Activated CD4-positive, alpha-beta T cell treated with anti-CD3 and anti-CD28 coated beads, Interleukin-2, amount 50 U/mL, for 24 hours (primary cell): ENCODE results near the gene SF3B5.
"Not testable (repeated sequence)": the region's sequence is repeated elsewhere in the genome, so short reads cannot be mapped to it uniquely, and the experiment has no call there.

Experiments used
- DNase-seq, 2 donors: peaks; one replicate each; pipeline ENCODE4 v3.0.0-alpha.2; 2020; ENCODE audit warnings: low read depth in 1 of 2, low spot score in 1 of 2

Gene SF3B5

DNA sequence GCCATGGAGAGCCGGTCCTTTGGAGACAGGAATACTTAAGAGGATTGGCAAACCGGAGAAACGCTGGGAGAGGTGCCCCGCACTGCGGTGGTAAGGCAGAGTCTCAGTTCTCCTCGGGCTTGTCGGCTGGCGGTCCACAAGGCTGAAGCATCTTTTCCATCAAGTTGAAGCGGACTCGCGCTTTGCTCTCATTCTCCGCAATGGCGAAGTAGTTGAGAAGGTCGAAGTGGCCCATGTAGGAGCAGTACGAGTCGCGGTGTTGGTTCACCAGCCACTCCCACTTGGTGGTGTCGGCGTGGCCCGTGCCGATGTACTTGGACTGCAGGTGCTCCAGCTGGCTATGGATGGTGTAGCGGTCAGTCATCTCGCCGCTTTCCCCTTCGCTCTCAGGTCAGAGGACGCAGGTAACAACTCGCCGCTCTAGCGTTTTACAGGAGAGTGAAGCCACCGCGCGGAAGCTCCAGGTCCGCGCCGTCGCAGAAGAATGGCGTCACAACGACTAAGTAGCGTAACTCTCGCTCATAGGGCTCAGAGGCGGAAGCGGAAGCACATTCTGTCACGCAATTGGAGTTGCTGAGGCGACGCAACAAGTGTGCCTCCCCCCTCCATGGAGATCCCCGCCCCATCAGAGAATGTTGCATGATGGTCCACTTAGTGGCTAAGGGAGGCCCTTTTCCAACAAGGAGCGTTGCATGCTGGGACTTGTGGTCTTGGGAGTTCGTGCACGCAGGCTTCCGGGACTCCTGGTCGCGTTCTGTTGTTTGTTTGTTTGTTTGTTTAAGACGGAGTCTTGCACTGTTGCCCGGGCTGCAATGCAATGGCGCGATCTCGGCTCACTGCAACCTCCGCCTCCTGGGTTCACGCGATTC is at the start of gene SF3B5:
TSS of gene SF3B5 (minus strand) at position 440 of the 869 bp plus-strand sequence. CDS start at position 364, 76 bp downstream.
- DNase-seq = peak; percentile 88 to 96

- DNase-seq = no peak
Observed at GRCh38 chr6:144144996-144145395, 49.6 kb upstream of the SF3B5 start.

DNA sequence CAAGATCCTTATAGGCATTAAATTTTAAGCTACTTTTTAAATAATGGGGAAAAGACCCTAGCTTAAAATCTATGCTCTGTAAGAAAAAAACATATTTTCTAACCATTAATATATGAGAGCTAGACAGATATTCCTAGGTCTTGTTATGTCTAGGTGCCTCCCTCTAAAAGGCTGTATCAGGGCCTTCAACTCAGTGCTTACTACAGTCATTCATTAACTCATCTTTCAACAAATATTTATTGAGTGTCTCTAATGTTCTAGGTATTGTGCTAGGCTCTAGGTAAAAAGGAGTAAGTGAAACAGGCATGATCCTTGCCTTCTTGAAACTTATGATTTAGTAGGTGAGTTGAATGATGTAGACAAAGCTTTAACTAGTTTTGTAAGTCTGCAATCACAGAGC is 48.5 kb upstream of the SF3B5 start:
- no peak for DNase-seq

- no peak for DNase-seq
Observed at GRCh38 chr6:144143106-144143505, 47.7 kb upstream of the SF3B5 start.

- DNase-seq = no peak
Observed at GRCh38 chr6:144141470-144141869, 46.1 kb upstream of the SF3B5 start.

GRCh38 chr6:144140867-144141266 is 45.5 kb upstream of the SF3B5 start:
- no peak for DNase-seq

DNA sequence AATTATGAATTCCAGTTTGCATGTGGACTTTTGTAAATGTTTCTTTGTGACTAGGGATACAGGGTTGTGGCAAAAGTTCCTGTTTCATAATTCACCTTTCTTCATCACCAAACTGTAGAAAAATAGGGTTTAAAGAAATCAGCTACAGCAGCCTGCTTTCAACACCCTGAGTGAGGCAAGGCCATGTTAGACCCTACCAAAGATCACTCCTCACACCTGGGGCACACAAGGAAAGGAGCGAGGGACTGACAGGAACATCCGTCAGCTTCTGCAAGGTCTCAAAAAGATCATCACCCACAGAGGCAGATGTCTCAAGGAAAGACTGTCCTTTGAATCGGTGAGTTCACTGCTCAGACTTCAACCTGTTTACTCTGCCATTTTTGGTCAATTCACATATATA is 44.4 kb upstream of the SF3B5 start:
- DNase-seq = no peak

DNA sequence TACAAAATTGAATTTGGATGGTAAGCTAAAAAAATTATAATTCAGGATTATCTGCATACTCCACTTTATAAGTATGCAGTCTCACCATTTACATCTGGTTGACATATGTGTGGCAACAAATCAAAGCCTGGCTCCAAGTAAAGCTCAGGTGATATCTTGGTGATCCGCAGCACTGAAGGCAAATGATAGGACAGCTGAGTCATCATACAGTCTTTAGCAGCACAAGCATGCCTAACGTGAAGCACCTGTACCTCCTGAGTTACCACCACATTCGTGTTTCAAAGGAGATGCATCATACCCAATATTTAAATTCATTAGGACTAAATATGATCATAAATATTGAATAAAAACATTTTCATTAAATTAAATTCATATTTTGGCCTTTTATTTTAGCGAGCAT is 43.2 kb upstream of the SF3B5 start:
- no peak for DNase-seq

GRCh38 chr6:144134737-144135136 is 39.4 kb upstream of the SF3B5 start:
- no peak for DNase-seq

DNA sequence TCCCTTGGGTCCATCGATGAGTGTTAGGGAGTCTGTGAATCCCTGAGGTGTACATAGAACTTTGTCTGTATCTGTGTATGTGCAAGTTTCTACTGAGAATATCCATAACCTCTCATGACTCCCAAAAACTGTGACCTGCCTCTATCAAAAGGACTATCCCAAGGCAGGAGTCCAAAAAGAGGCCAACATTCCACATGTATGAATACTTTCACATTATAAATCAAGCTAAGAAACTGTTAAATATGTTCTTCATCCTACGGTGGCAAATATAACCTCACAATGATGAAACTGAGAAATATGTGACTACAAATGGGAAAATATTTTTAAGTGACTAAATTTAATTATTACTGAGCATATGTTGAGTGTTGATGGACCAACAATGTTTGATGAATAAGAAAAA is 38.8 kb upstream of the SF3B5 start:
- no peak for DNase-seq

DNA sequence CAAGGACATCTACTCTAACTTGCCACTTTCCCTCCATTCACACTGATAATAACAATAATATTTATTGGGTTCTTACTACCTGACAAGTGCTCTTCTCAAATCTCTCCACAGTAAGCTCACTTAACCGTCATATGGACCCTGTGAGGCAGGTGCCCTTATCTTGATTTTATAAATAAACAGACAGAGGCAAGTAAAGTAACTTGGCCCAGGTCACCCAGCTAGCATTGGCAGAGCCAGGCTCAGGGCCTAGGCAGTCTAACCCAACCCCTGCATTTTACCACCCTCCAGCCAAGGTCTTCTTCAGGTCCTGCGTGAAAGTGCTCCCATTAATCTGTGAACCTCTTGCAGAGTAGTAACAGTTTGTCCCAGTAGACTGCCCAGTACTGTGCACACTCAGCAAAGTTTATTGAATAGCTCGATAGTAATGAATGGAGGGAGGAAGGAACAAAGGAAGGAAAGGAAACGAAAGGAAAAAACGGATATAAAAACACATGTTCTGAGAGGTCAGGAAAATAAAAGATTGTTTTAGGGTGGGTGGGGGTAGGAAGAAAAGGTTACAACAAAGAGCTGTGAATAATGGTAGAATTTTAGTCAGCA is 38.0 kb upstream of the SF3B5 start:
- no peak for DNase-seq

- DNase-seq = not testable (repeated sequence)
Observed at GRCh38 chr6:144132167-144132690, 36.9 kb upstream of the SF3B5 start.

DNA sequence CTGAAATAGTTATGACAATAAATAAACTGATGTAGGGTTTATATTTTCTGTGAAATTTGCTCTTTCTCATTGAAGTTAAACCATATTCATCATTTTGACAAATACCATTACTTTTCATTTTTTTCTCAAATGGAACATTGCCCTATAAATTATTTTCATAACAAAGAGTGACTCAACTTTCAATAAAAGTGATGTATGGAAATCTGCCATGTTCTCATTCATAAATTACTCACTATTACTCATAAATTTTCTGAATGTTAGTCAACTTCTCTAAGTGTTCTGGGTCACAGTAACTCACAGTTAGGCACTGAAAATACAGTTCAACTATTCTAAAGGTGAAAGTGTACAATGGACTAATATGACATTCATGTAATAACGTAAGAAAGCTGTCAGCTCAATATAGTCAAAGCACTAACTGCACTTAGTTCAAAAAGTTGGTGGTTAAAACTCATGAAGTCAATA is 35.9 kb upstream of the SF3B5 start:
- DNase-seq = peak in 1 of 2 donors; percentile 10

DNA sequence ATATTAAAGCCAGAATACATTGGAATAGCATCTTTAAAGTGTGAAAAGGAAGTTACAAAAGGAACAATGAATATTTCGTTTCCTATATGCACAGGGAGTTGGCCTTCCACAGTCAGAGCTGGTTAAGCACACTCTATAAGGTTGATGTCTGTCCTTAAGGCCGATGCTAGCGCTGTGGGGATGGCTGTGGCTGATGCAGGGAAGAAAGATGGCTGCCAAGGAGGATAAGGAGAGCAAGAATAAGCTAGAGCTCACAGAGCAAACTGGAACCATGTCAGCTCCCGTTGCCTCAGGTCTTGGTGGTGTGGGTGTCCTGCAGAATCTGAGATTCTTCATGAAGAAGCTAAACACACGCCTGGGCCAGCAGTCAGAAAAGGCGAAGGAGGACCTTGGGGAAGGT is 34.1 kb upstream of the SF3B5 start:
- no peak for DNase-seq

DNA sequence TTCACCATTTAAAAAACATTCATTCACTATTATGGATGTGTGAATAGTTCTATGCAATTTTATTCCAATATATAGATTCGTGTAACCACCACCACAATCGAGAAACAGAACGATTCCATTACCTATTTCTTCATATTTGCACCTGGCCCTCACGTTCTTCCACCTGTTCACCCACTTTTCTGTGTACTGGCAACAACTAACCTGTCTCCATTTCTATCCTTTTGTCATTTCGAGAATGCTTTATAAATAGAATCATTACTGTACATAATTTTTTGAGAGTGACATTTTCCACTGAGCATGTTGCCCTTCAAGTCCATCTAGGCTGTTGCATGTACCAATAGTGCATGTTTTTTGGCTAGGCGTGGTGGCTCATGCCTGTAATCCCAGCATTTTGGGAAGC is 31.7 kb upstream of the SF3B5 start:
- no peak for DNase-seq

DNA sequence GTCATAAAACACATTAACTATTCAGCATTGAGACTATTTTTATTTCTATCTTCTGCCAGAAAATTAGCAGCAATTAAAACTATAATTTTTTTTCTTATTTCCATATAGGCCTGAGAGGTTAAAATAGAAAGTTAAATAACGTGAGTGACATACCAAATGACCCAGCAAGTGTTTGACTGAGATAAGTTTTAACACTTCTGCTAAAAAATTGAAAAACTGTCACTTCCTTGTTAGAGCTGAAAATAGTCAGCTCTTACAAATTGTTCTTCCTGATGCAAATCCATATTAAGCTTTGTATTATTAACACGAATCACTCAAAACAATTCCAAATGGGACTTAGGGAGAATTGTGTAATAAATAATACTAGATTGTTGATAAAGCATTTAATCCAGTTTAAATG is 28.5 kb upstream of the SF3B5 start:
- no peak for DNase-seq

- DNase-seq = no peak
Observed at GRCh38 chr6:144123421-144123820, 28.0 kb upstream of the SF3B5 start.

DNA sequence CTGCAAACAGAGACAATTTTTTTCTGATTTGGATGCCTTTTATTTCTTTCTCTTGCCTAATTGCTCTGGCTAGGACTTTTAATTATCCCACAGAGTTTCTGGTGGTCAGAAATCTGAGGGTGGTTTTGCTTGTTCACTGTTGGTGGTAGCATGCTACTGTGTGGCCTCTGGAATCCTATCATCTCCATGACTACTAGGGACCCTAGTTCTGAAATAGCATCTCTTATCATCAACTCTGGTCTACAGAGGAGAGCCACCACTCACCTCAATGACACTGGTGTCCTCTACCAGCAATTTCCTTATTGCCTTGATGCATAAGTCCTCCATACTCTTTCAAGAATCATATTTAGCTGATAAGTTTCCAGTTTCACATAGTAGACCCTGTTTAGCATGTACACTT is 27.5 kb upstream of the SF3B5 start:
- DNase-seq = no peak

GRCh38 chr6:144119376-144119775 is 24.0 kb upstream of the SF3B5 start:
- DNase-seq = no peak

GRCh38 chr6:144115219-144115618 is 19.8 kb upstream of the SF3B5 start:
- no peak for DNase-seq

DNA sequence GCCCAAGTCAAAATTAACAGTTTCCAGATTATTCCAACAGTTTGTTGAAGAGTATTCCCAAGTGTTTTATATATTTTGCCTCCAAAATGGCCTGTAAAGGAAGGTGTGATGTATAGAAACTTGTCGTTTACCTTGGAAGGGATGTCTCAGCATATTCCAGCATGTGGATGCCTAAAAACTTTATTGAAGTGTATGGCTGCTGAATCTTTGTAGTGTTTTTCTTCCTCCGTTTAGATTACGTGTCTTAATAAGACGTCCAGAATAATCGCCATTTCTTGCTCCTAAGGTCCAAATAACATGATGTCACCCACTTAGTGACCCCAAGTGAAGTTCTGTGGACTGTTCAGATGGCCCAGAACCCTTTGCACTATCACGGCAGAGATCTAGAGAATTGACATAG is 18.0 kb upstream of the SF3B5 start:
- no peak for DNase-seq

DNA sequence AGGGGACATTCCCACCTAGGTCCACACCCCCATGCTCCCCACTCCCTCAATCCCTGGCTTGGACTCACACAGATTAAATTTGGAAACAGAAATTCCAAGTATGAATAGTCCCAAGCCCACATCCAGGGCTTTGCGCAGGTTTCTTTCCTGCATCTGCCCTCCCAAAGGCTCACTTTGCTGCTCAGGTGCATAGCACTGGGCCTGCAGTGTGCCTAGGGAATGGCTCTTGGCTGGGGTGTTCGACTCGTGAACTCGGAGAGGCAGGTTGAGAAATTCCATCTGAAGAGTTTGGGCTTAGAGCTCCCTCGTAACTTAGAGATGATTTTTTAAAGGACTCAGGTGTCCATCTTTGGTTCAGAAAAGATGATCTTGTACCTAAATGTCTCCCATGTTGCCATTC is 14.8 kb upstream of the SF3B5 start:
- DNase-seq = no peak
